GM21515 (cell line): ENCODE data around the gene KRT7.
"Not testable (repeated sequence)": the region's sequence is repeated elsewhere in the genome, so short reads cannot be mapped to it uniquely, and the experiment has no call there.

Experiments used
- ATAC-seq: cut with Tn5 transposase; IDR thresholded peaks from one replicate; pipeline ENCODE4 v1.9.1; 2021; ENCODE audit not compliant: unreplicated experiment

The KRT7 gene

DNA sequence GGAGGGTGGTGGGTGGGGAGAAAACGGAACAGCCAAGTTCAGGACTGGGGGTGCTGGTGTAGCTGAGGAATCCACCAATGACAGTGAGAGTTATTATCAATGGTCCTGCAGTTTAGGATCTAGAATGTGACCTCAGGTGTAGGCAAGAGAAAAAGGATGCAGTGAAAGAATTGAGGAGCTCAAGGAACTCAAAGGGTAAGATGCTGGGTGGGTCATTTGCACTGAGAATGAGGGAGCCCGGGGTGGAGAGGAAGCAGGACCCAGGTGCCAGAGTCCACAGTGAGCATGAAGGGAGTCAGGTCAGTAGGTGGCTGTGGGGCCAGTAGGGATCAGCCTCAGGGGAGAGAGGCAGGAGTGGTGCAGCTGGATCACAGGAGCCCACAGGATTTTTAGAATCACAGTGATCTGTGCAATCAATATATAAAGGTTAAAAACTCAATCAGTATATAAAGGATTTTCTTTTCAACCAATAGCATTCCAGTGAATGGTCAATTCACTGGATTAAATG is 3.2 kb upstream of the KRT7 start:
- ATAC-seq, result no peak

DNA sequence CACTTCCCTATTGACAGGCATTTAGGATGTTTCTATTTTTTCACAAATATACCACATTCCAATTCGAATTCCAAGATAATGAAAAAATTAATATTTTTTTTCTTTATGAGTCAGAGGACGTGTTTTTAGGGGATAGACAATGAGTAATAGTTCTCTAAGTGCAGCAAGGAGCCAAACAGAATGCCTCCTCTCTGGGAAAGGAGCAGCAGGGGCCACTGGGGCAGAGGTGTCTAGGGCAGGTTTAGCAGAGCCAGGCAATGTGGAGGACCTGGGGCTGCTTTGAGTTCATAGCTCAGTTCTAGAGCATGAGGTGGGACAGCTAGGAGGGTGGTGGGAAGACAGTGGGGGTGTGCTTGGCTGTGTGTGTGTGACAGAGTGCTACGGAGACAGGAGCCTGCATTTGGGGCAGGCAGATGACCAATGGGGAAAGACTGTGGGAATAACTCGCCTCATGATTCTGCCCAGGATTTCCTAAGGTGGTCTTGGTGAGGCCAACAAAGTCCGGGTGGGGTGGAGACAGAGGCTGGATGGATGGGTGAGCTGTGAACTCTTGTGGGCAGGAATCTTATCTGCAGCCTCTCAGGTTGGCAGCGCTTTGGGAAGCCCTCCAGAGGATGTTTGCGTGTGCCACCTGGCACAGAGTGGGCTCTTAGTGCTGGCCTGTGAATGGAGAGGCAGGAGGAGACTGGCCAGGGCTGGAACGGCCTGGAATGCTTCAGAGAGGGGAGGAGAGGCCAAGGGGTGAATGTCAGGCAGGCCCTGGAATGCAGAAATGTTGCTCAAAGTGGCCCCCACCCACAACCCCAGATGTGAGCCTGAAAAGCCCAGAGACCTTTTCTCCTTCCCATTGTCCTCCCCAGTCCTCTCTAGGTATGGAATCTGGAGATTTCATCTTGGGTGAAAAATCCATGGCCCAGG is 2.4 kb upstream of the KRT7 start:
- no peak for ATAC-seq

DNA sequence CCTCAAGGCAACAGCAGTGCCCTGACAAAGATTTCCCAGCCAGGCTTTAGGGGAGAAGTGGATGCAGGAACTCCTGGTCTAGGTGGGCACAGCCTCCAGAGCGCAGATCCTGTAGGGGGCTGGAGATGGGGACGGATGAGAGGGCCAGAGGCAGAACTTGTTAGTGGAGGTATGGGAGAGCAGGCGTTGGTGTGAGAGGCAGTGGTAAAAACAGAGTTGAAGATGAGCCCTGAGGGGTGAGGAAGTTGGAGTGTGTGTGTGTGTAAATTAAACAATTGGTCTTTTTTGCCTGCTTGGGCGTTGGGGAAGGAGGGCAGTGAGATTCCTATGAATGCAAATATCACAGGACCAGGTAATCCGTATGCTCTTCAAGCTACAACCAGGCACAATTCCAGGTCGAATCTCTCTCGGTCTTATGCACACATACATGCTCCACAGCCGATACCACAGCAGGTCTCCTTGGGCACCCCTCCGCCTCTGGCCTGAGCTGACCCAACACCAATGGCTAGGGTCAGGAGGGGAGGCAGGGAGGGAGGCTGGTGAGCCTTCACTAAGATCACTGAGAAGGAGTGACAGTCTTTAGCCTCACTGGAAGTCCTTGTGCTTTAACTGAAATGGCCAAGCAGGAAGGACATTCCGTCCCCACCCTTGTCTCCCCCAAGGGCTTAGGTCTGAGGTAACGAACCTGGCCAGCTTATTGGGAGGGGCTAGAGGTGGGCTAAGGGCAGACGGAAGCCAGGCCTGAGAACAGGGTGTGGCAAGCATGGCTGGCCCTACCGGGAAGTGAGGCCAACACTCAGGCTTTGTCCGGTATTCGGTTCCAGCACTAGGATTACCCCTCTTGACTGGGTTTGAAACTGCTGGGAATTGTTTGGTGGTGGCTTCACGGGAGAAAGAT is 1.5 kb upstream of the KRT7 start:
- ATAC-seq, result no peak

DNA sequence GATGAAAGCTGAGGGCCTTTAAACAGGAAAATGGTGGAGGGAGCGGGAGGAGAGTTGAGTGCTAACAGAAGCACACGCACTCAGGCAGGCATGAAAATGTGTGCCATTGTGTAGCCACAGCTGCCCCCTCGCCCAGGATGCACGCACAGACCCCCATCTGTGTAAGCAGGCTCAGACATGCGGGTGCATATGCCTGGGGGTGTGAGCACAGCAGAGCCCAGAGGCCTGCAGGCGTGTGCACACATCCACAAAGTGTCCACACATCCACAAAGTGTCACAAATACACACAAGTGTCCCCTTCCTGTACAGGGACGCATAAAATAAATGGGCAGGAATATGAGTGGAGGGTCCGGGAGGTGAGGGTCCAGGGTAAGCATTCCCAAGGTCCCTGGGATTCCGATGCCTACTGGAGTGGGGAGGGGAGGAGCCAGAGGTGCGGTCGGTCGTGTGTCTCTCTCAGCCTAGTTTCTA is 805 bp upstream of the KRT7 start:
- no peak for ATAC-seq

DNA sequence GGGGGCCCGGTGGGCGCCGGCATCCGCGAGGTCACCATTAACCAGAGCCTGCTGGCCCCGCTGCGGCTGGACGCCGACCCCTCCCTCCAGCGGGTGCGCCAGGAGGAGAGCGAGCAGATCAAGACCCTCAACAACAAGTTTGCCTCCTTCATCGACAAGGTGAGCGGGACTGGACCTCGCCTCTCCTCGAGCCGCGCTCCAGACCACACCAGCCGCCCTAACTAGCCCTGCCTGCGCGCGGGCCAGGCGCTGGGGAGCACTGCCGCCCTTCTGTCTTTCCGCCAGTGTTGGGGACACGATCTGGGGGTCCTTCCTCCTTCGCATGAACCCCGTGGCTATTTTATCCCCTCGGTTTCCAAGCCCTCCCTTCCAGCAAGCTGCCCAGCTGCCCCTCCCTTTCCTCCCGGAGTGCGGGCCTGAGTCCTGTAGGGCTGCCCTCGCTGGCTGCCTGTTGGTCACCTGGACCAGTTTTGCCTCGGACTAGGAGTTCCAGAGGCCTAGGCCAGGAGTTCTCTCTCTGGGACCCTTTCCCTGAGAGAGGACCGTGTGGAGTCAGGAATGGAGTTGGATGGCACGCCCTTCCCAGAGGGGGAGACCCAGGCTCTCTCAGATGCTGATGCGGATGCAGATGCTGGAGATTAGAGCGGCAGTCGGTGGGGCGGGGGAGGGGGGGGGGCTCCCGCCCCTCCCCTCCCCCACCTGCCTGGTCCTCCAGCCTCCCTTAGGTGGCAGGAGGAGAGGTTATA is 592 bp downstream of the KRT7 start:
- no peak for ATAC-seq

DNA sequence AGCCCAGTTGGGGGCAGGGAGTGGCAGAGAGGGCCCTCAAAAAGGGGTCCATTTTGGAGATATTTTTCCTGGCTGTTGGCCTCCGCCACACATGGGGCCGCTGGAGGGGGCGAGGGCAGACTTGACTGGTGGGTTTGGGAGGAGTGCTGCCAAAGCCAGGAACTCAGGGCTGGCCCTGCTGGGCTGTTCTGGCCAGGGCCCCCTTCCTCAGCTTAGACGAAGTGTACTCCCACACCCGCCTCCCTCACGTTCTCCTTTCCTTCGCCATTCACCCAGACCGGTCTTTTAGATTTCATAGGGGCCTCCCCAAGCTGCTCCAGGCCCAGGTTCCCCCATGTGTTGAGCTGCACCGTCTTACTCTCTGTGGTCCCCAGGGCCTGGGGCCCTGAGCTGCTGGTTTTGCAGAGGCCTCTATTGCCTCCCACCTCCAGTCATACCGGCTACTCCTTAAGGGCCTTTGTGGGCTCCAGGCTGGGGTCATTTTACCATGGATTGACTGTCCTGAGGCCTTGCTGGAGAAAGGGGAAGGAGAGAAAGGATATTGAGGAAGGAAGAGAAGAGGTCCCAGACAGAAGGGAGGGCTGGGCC is 1.3 kb downstream of the KRT7 start:
- no peak for ATAC-seq

DNA sequence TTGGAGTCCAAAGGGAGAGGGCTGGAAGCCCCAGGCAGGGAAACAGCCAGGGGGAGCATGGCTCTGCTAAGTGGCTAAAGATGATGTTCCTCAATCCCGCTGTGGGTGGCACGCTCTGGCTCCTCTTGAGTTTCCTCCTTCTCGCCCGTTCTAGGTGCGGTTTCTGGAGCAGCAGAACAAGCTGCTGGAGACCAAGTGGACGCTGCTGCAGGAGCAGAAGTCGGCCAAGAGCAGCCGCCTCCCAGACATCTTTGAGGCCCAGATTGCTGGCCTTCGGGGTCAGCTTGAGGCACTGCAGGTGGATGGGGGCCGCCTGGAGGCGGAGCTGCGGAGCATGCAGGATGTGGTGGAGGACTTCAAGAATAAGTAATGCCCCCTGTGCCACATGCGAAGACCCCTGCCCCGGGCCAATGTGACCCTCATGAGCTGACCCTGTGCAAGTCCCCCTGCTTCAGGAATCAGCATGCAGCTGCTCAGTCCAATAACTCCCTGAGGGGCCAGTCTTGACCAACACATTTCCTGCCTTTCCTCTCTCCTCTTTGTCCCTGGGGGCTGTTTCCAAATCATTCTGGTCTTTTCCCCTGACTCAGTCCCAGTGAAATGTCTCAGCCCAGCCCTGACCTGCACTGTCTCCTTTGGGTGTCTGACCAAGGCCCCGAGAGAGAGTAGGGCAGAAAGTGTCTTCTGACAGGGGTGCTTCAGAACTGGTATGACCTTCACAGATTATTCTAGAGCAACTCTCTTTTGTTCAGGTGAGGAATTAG is 2.1 kb downstream of the KRT7 start:
- ATAC-seq, result no peak

DNA sequence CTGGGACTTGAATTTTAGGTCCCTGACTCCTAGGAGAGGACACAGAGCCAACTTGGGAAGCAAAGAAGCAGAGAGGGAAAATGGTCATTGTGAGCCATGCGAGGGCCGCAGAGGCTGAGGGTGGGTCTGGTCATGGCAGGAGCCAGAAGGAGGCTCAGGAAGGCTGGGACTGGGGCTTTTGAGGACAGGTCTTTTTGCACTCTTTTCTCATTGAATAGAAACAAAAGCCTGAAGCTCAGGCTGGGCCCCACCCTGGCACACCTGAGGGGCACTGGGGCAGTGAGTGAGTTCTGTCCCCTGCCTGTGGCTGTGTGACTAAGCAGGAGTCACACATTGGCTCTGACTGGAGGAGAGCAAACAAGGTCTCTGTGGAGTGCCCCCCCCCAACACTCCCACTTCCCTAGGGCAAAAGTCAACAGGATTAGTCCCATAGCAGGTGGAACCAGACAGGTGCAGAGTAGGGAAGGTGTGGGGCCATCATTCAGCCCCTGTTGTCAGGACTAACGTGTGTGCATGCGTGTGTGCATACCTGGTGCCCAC is 2.8 kb downstream of the KRT7 start:
- no peak for ATAC-seq

DNA sequence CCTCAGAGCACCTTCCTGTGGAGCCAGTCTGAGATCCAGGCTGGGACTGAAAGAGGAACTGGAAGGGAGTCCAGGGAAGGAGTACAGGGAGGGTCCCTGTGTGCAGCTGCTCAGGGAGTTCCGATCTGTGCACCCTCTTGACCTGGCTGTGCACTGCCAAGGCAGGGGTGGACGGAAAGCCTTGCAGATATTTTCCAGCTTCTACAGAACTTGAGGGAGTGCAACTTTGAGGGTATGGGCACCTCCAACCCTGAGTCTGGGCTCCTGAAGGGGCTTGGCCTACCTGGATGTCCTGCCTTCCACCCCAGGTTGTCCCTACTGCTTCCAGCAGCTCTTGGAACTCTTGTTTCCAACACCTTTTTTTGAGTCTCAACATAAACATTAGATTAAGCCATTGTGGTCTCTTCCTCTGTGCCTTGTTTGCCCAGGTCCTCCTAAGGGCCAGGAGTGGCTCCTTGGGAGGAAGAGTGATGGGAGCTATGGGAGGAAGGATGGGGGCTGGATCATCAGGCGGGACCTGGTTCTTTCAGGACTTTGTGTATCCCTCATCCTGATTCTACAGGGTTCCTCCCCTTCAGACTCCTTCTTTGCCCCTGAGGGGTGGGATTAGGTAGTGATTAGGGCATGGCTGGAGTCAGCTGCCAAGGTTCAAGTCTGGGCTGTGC is 3.5 kb downstream of the KRT7 start:
- ATAC-seq, result no peak

DNA sequence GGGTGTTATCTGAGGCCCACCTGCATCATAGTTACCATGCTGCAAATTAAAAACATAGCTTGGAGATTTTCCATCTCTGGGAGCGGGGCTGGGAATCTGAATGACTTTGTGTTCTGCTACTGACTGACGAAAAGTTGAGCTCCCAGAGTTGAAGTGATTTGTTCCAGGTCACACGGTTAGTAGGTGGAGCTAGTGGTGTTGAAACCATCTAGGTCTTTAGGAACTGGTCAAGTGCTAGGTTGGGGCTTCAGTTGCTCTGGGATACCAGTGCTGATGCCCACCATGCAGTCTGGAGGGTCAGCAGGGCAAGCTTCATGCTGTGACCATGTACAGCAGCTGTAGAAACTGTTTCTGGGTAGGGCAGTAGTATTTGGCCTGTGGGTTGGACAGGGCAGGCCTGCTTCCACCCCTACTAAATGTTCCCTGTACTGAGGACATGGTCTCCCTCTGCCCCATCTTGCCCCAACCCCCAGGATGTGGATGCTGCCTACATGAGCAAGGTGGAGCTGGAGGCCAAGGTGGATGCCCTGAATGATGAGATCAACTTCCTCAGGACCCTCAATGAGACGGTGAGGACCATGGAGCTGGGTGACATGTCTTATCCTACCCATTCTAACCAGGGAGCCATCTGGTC is 5.3 kb downstream of the KRT7 start:
- ATAC-seq, result no peak

DNA sequence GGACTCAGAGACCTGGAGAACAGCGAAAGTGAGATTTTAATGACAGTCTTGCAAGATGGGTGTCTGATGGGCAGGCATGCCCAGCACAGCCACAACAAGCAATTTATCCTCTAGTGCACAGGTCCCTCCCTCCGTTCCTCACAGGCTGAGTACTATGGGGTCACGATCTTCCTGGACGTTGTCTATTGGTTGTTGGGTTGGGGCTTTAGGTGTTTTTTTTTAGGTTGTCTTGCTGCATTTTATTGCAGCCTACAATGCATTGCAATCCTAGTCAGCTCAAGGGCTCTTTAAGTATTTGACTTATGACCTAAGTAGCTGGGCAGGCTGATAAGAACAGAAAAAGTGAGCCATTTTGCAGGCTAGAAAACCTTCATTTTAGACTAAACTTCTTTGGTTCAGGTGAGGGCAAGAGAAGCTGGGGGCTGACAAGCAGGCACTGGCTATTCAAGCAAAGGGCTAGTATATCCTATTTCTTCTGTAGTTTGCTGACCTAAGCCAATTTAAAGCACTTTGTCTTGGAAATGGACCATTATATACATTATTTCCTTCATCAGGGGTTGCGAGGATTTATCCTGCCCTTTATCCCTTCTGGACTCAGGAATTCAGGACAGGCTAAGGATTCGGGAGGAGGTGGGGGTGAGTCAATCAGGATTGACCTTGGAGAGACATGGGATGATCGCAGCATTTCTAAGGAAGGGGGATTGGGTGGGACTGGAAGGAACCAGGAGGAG is 6.0 kb downstream of the KRT7 start:
- no peak for ATAC-seq

DNA sequence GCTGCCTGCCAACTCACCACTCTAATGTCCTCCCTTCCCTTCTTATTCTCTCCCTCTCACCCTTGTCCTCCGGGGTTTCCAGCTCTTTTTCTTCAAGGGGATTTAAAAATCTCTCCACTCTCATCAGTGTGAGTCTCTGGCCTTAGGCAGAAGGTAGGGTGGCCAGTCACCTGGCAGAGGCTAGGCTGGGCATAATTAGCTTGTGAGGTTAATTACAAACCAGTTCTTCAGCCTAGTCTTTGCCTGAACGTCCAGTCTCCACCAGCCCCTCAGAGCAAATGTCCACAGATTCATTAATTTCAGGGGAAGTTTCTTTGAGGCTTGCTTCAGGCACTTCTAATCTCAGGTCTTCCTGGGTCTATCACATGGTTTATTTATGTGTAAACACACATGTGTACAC is 6.7 kb downstream of the KRT7 start:
- no peak for ATAC-seq

DNA sequence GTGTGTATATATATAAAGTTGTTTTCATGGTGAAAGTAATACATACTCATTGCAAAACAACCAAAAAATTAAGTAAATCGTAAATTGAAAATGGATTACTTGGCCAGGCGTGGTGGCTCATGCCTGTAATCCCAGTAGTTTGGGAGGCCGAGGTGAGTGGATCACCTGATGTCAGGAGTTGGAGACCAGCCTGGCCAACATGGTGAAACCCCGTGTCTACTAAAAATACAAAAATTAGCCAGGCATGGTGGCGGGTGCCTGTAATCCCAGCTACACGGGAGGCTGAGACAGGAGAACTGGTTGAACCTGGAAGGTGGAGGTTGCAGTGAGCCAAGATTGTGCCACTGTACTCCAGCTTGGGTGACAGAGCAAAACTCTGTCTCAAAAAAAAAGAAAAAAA is 7.2 kb downstream of the KRT7 start:
- ATAC-seq, result not testable (repeated sequence)

DNA sequence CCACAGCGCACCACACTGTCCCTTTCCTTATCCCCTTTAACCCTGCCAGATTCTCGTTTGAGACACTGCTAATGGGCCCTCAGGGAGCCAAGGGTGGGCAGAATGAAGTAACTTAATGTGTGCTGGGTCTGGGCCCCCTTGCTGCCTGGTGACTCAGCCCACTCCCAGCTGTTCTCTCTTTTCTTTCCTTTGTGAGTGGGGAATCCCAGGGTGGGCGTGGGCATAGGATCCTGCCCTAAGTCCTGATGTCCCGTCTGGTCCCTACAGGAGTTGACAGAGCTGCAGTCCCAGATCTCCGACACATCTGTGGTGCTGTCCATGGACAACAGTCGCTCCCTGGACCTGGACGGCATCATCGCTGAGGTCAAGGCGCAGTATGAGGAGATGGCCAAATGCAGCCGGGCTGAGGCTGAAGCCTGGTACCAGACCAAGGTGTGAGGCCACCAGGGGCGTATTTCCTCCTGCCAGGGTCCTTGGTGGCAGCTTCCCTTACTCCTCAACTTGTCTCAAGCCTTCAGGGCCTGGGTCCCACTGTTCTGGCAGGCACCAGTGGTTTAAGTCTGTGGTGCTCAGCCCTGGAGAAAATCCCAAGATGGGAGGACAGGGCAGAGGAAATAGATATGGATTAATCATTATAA is 8.3 kb downstream of the KRT7 start:
- ATAC-seq, result no peak

DNA sequence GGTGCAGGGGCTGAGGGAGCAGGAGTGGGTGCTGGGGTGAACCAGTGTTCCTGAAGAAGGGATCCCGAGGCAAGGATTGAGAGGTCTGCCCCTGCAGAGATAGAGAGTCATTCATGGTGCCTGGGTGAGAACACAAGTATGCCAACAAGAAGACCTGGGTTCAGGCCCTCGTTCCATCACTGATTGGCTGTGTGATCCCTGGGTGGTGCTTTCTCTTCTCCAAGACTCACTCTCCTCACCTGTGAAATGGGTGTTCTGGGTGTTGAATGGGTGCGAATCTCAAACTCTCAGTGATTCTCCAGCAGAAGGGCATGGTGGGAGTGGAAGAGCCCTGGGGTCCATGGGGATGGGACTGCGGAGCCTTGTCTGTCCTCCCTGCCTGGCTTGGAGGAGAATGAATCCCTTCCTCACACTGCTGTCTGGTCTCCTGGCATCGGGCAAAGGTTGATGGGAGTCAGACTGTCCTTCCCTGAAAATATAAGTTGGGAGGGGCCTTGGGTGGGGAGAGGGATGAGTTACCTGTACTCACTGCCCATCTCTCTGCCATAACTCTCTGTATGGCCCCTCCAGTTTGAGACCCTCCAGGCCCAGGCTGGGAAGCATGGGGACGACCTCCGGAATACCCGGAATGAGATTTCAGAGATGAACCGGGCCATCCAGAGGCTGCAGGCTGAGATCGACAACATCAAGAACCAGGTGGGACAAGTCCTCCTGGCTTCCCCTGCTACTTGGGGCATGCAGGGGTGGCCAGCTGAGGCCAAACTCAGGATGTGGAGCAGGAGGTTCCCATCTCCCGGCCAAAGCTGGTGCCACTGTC is 9.6 kb downstream of the KRT7 start:
- no peak for ATAC-seq

DNA sequence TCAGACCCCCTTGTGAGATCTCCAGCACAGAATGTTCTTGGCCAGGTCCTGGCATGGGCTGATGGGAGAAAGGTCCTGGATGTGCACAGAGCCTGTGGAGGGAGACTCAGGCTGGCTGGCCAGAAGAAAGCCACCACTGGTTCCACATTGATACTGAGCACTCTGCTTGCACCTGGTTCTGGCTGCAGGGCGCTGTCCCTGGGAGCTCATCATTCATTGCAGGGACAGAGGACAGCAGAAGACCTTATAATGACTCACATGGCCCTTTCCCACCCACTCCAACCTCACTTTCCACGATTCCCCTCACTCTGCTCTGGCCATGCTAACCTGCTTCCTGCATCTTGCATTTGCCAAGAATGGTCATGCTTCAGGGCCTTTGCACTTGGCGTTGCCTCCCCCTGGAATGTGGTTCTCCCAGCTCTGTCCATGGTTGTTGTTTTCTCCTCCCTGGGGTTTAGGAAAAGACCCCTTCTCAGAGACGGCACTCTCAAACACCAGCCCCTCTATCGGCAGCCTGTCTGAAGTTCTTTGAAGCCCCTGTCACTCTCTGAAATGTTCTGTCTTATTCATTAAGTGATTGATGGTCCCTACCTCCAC is 10.3 kb downstream of the KRT7 start:
- ATAC-seq, result no peak
